H1 (cell line): ENCODE measurements around the gene NTNG2. TPM values are rescaled to one million over a fixed set of nuclear protein-coding genes. Genes with fewer than 3 reads are reported as not detected.

ENCODE experiments used
- CTCF ChIA-PET: fragments of 300-600 bp; sonication (Branson Sonifier 250); formaldehyde crosslinking; loops from one replicate; lab custom pipeline; 2021; ENCODE audit not compliant: partially characterized antibody; lab: Charles Lee
- POLR2A ChIA-PET: fragments of 300-600 bp; sonication (Branson Sonifier 250); formaldehyde crosslinking; loops from one replicate; lab custom pipeline; 2021; ENCODE audit warnings: inconsistent platforms; ENCODE audit not compliant: partially characterized antibody; lab: Charles Lee
- DNase-seq, 2 experiments: peaks; one replicate each; pipeline versions ENCODE4 v3.0.0 to v3.0.0-alpha.2; 2010 to 2022; ENCODE audit warnings: low spot score in 2 of 2, low read depth in 1 of 2, mixed read lengths in 1 of 2
- FAIRE-seq: peaks from 2 replicates; lab custom pipeline; 2011; peaks lifted over from hg19 to GRCh38; lab: Jason Lieb, UNC
- H2AFZ ChIP-seq: 2 replicates; pipeline ENCODE4 v1.8.1; 2012; ENCODE audit warnings: low read length, inconsistent platforms
- H2AK5ac ChIP-seq: 2 replicates; pipeline ENCODE4 v1.6.1; 2013; ENCODE audit warnings: low read depth, low read length
- H2BK120ac ChIP-seq: replicated peaks from 2 replicates; pipeline ENCODE3; 2013; ENCODE audit warnings: low read depth, low read length, inconsistent platforms
- H2BK12ac ChIP-seq: 2 replicates; pipeline ENCODE4 v1.6.1; 2013; ENCODE audit warnings: low read depth, low read length
- H2BK15ac ChIP-seq: 2 replicates; pipeline ENCODE4 v1.6.1; 2013; ENCODE audit warnings: low read length
- H2BK20ac ChIP-seq: 2 replicates; pipeline ENCODE4 v1.6.1; 2013; ENCODE audit warnings: low read length
- H2BK5ac ChIP-seq: 2 replicates; pipeline ENCODE4 v1.6.1; 2013; ENCODE audit warnings: low read depth, low read length
- H3K14ac ChIP-seq: 2 replicates; pipeline ENCODE4 v1.6.1; 2013; ENCODE audit warnings: inconsistent platforms; ENCODE audit not compliant: insufficient read length
- H3K18ac ChIP-seq: 2 replicates; pipeline ENCODE4 v1.6.1; 2013; ENCODE audit warnings: low read length; ENCODE audit errors: extremely low read depth
- H3K23ac ChIP-seq: 2 replicates; pipeline ENCODE4 v1.6.1; 2013; ENCODE audit warnings: inconsistent platforms; ENCODE audit not compliant: insufficient read length
- H3K23me2 ChIP-seq: 2 replicates; pipeline ENCODE4 v1.6.1; 2013; ENCODE audit warnings: low read depth, low read length
- H3K27ac ChIP-seq: 2 replicates; pipeline ENCODE4 v1.6.1; 2011; ENCODE audit warnings: low read depth, low read length, inconsistent platforms
- H3K27me3 ChIP-seq, 4 experiments: replicated peaks in 1 of 4; 1 replicate in 1 of 4; 2 replicates in 3 of 4; pipeline versions ENCODE4 v1.6.1 to v1.8.1; 2011 to 2013; ENCODE audit warnings: low read length in 3 of 4, mild to moderate bottlenecking in 3 of 4, inconsistent platforms in 2 of 4, mixed read lengths in 2 of 4, moderate library complexity in 1 of 4; ENCODE audit not compliant: control insufficient read depth in 3 of 4, insufficient read depth in 3 of 4; ENCODE audit errors: extremely low read depth in 1 of 4
- H3K36me3 ChIP-seq, 4 experiments: 2 replicates each; pipeline versions ENCODE4 v1.6.1 to v1.8.1; 2011 to 2013; ENCODE audit warnings: mild to moderate bottlenecking in 4 of 4, low read length in 3 of 4, moderate library complexity in 2 of 4, control low read depth in 1 of 4, inconsistent platforms in 1 of 4; ENCODE audit not compliant: insufficient read depth in 4 of 4, control insufficient read depth in 2 of 4
- H3K4ac ChIP-seq: replicated peaks from 2 replicates; pipeline ENCODE3; 2013; ENCODE audit warnings: low read length, low read depth, mixed read lengths, inconsistent platforms; ENCODE audit not compliant: insufficient read length
- H3K4me1 ChIP-seq, 4 experiments: replicated peaks in 1 of 4; 1 replicate in 1 of 4; 2 replicates in 3 of 4; pipeline versions ENCODE4 v1.6.1 to v1.8.1; 2011 to 2013; ENCODE audit warnings: low read length in 3 of 4, inconsistent platforms in 2 of 4, mixed read lengths in 1 of 4; ENCODE audit not compliant: insufficient read depth in 4 of 4, control insufficient read depth in 3 of 4
- H3K4me2 ChIP-seq, 2 experiments: 2 replicates each; pipeline versions ENCODE4 v1.6.1 to v1.8.1; 2011 to 2013; ENCODE audit warnings: low read depth in 2 of 2, low read length in 2 of 2, control low read depth in 1 of 2, inconsistent platforms in 1 of 2, mild to moderate bottlenecking in 1 of 2; ENCODE audit not compliant: insufficient read depth in 1 of 2
- H3K4me3 ChIP-seq, 4 experiments: fragments of 200-600, 300-600 bp in 1 of 4; sonication (generic), shearing (Covaris generic), sonication (Bioruptor Twin) in 1 of 4; 2 replicates each; pipeline versions ENCODE4 v1.5.1 to v1.8.1; 2011 to 2016; ENCODE audit warnings: low read length in 4 of 4, low read depth in 3 of 4, control low read depth in 2 of 4, inconsistent platforms in 2 of 4, mild to moderate bottlenecking in 2 of 4, mixed read lengths in 1 of 4, moderate library complexity in 1 of 4; ENCODE audit not compliant: insufficient read depth in 2 of 4; ENCODE audit errors: extremely low read depth in 1 of 4
- H3K56ac ChIP-seq: replicated peaks from 2 replicates; pipeline ENCODE3; 2013; ENCODE audit warnings: low read depth, mild to moderate bottlenecking, mixed read lengths, low read length, inconsistent platforms; ENCODE audit not compliant: insufficient read length
- H3K79me1 ChIP-seq: 2 replicates; pipeline ENCODE4 v1.6.1; 2013; ENCODE audit warnings: low read depth, low read length, control low read depth
- H3K79me2 ChIP-seq, 2 experiments: 2 replicates each; pipeline versions ENCODE4 v1.6.1 to v1.8.1; 2012 to 2013; ENCODE audit warnings: low read length in 2 of 2, mild to moderate bottlenecking in 2 of 2, inconsistent platforms in 1 of 2; ENCODE audit not compliant: insufficient read depth in 2 of 2, control insufficient read depth in 1 of 2
- H3K9ac ChIP-seq, 4 experiments: replicated peaks in 1 of 4; 1 replicate in 1 of 4; 2 replicates in 3 of 4; pipeline versions ENCODE4 v1.6.1 to v1.8.1; 2011 to 2013; ENCODE audit warnings: low read depth in 3 of 4, low read length in 3 of 4, control low read depth in 2 of 4, mild to moderate bottlenecking in 2 of 4, moderate library complexity in 2 of 4, inconsistent platforms in 1 of 4; ENCODE audit errors: extremely low read depth in 1 of 4
- H3K9me3 ChIP-seq, 2 experiments: 2 replicates each; pipeline versions ENCODE4 v1.6.1 to v1.8.1; 2012 to 2013; ENCODE audit warnings: mild to moderate bottlenecking in 2 of 2, moderate library complexity in 2 of 2, control low read depth in 1 of 2, inconsistent platforms in 1 of 2, low read depth in 1 of 2, low read length in 1 of 2, mixed read lengths in 1 of 2; ENCODE audit not compliant: insufficient read depth in 2 of 2
- H4K20me1 ChIP-seq, 2 experiments: replicated peaks in 1 of 2; 2 replicates each; pipeline versions ENCODE3 to v1.8.1; 2011 to 2013; ENCODE audit warnings: inconsistent platforms in 2 of 2, low read length in 2 of 2, mild to moderate bottlenecking in 1 of 2; ENCODE audit not compliant: insufficient read depth in 2 of 2, control insufficient read depth in 1 of 2
- H4K5ac ChIP-seq: 2 replicates; pipeline ENCODE4 v1.6.1; 2013; ENCODE audit warnings: low read length, low read depth, mixed read lengths, inconsistent platforms; ENCODE audit not compliant: insufficient read length
- H4K8ac ChIP-seq: 2 replicates; pipeline ENCODE4 v1.8.0; 2013; ENCODE audit warnings: mild to moderate bottlenecking, moderate library complexity, low read length, inconsistent platforms; ENCODE audit not compliant: insufficient read depth; ENCODE audit errors: extremely low read depth
- H4K91ac ChIP-seq: replicated peaks from 2 replicates; pipeline ENCODE3; 2013; ENCODE audit warnings: low read length, mixed read lengths, inconsistent platforms; ENCODE audit not compliant: insufficient read length
- BRCA1 ChIP-seq: IDR thresholded peaks from 2 replicates; pipeline ENCODE4 v1.6.1; 2012; ENCODE audit warnings: low read depth, low read length, improper control_type of control experiment
- CBX5 ChIP-seq: fragments of 300-800, 300-1000 bp; sonication (generic); IDR thresholded peaks from 2 replicates; pipeline ENCODE4 v1.7.1; 2016; ENCODE audit warnings: antibody characterized with exemption, low read length, low read depth
- CEBPB ChIP-seq: IDR thresholded peaks from 2 replicates; pipeline ENCODE4 v1.6.1; 2012; ENCODE audit warnings: low read depth, low read length
- CREB1 ChIP-seq: IDR thresholded peaks from 2 replicates; pipeline ENCODE4 v1.6.1; 2012; ENCODE audit warnings: inconsistent platforms
- FOSL1 ChIP-seq: IDR thresholded peaks from 2 replicates; pipeline ENCODE4 v1.6.1; 2011; ENCODE audit warnings: mild to moderate bottlenecking, low read depth, low read length, moderate library complexity; ENCODE audit not compliant: insufficient read depth
- GTF2F1 ChIP-seq: IDR thresholded peaks from 2 replicates; pipeline ENCODE4 v1.6.1; 2012; ENCODE audit warnings: low read depth, low read length, improper control_type of control experiment, borderline replicate concordance
- HDAC2 ChIP-seq, 2 experiments: fragments of 300-600 bp in 1 of 2; sonication (generic) in 1 of 2; IDR thresholded peaks; 2 replicates each; pipeline ENCODE4 v1.6.1; 2011 to 2012; ENCODE audit warnings: low read depth in 2 of 2, low read length in 2 of 2, mild to moderate bottlenecking in 2 of 2, moderate library complexity in 2 of 2, borderline replicate concordance in 1 of 2, inconsistent platforms in 1 of 2
- KDM1A ChIP-seq: fragments of 200-600, 300-600 bp; sonication (generic); IDR thresholded peaks from 2 replicates; pipeline ENCODE4 v1.7.1; 2016; ENCODE audit warnings: mild to moderate bottlenecking, low read length, borderline replicate concordance
- KDM5A ChIP-seq: fragments of 200-600 bp; IDR thresholded peaks from 2 replicates; pipeline ENCODE4 v1.7.1; 2012; ENCODE audit warnings: mild to moderate bottlenecking, low read length, inconsistent platforms, mixed read lengths
- NANOG ChIP-seq: IDR thresholded peaks from 2 replicates; pipeline ENCODE4 v1.6.1; 2011; ENCODE audit warnings: low read length, low read depth, mild to moderate bottlenecking, inconsistent platforms; ENCODE audit not compliant: insufficient read depth, poor library complexity, severe bottlenecking
- PHF8 ChIP-seq: fragments of 200-600 bp; sonication (generic); conservative IDR thresholded peaks from 2 replicates; pipeline ENCODE4 v1.7.1; 2012; ENCODE audit warnings: low read depth, mild to moderate bottlenecking, inconsistent platforms, low read length, moderate library complexity
- POLR2AphosphoS5 ChIP-seq: IDR thresholded peaks from 2 replicates; pipeline ENCODE4 v1.6.1; 2011; ENCODE audit warnings: low read depth, low read length
- SIRT6 ChIP-seq: IDR thresholded peaks from one replicate; pipeline ENCODE4 v1.7.1; 2012; ENCODE audit warnings: low read length, inconsistent platforms
- SIX5 ChIP-seq: IDR thresholded peaks from 2 replicates; pipeline ENCODE4 v1.6.1; 2011; ENCODE audit warnings: mild to moderate bottlenecking, low read depth, low read length
- SP2 ChIP-seq: IDR thresholded peaks from 2 replicates; pipeline ENCODE4 v1.6.1; 2012; ENCODE audit warnings: mild to moderate bottlenecking, low read length, inconsistent platforms
- SUZ12 ChIP-seq: fragments of 200-600 bp; sonication (generic); IDR thresholded peaks from 2 replicates; pipeline ENCODE4 v1.6.1; 2012; ENCODE audit warnings: mild to moderate bottlenecking, inconsistent platforms, low read length, moderate library complexity, mixed read lengths
- WGBS, 2 experiments: shearing (Covaris generic) in 1 of 2; methylation state at CpG; one replicate each; pipeline versions ENCODE4 v1.1.6 to v1.1.7; 2013 to 2015; ENCODE audit warnings: low lambda C conversion rate in 2 of 2, mixed read lengths in 2 of 2, inconsistent platforms in 1 of 2, low coverage in 1 of 2, missing lambda C conversion rate in 1 of 2; ENCODE audit not compliant: insufficient replicate concordance in 2 of 2, insufficient coverage in 1 of 2, insufficient read length in 1 of 2; ENCODE audit errors: extremely low coverage in 1 of 2, missing lambda C conversion rate in 1 of 2; 5-methylcytosine and 5-hydroxymethylcytosine counted together
- polyA plus RNA-seq, 7 experiments: library from polyadenylated mRNA; depleted of rRNA in 3 of 7; stranded (reverse) in 5 of 7; unstranded in 2 of 7; fragments of >200 nt in 5 of 7; fragments of 200-250 nt in 2 of 7; gene quantifications; 1 replicate in 5 of 7; 2 replicates in 1 of 7; 4 replicates in 1 of 7; pipeline versions ENCODE4 v1.2.1 to v1.2.3, GENCODE V29; 2011 to 2013; ENCODE audit warnings: missing spikeins in 2 of 7, mixed read lengths in 2 of 7
- total RNA-seq: library from RNA; stranded (reverse); fragmentation: NEBNext Ultra II Directional; extraction: Animal tissue kit (Norgen Biotek cat#: 25700); gene quantifications from 2 replicates; pipeline ENCODE4 v1.2.1, GENCODE V29; 2021

The NTNG2 gene
- total and polyA plus RNA-seq, 2 of the 8 experiments (the other 6 are each of a cell fraction or from before 2014, with no cell fraction given): 1.4 to 1.5 TPM

DNA sequence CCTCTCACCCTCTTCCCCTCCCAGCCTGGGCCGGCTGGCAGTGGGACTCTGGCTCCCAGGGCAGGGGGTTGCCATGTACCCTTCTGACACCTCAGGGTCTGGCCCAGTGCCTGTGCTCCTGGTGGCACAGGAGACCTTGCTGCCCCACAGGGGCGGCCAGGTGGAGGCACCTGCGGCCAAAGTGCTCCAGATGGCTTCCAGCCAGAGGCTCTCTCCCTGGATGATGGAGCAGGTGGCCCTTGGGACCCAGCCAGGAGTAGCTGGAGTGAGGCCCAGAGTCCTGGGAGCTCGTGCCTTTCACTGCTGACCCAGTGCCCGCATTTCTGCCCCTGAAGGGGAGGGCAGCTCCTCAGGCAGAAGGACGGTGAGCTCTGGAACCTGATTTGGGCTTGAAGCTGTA lies 87.3 kb downstream of the NTNG2 start:
- Histone ChIP-seq H3K4me3 (no peak overlapping the region), H3K9ac (no peak overlapping the region), H3K23ac (no peak overlapping the region), H2BK15ac (no peak overlapping the region), H4K8ac (no peak overlapping the region), H3K27me3 (no peaks in the 10 kb centered on the region; a peak in 2 of 7 replicates), H3K14ac (no peak overlapping the region), H3K4me1 (peaks cover 0 to 12% (median 2%) of the 10 kb centered on the region in 4 experiments; a peak in 3 of 7 replicates), H4K20me1 (no peaks in the 10 kb centered on the region), H2BK12ac (no peak overlapping the region), H3K36me3 (no peaks in the 10 kb centered on the region), H3K18ac (no peak overlapping the region), H4K5ac (no peak overlapping the region), H2AK5ac (no peak overlapping the region), H4K91ac (no peak overlapping the region), H3K23me2 (no peaks in the 10 kb centered on the region), H3K27ac (no peak overlapping the region), H2BK120ac (no peak overlapping the region), H3K56ac (no peak overlapping the region), H3K79me1 (no peaks in the 10 kb centered on the region), H3K79me2 (no peaks in the 10 kb centered on the region), H2BK5ac (no peak overlapping the region), H3K4ac (no peak overlapping the region), H2BK20ac (no peak overlapping the region), H2AFZ (no peak overlapping the region), H3K4me2 (no peak overlapping the region), H3K9me3 (peaks cover 18 to 20% of the 10 kb centered on the region in 2 experiments)
- TF ChIP-seq POLR2AphosphoS5 (no peak), SIX5 (no peak), CBX5 (no peak), PHF8 (no peak), SP2 (no peak), NANOG (no peak), BRCA1 (no peak), HDAC2 (IDR thresholded peaks at IDR 0.05; ENCODE audit: borderline replicate concordance in 1 of 2, low read depth in 2 of 2, low read length in 2 of 2) (no peak), KDM1A (no peak), GTF2F1 (no peak), CEBPB (no peak), SUZ12 (no peak), CREB1 (no peak), SIRT6 (no peak), FOSL1 (no peak), KDM5A (no peak)
- DNase-seq (no peak), FAIRE-seq (no peak)
- CTCF ChIA-PET: interaction anchor here (0.6 to 9.9 kb wide), 12 partner anchors 10 to 1518 kb away, joined by 3 to 87 read pairs (median 3); no protein-coding TSS in a partner anchor
- WGBS, 2 experiments: 83% methylated on average over 6 of the region's 6 CpGs; no CpG with 5 or more reads in 1 of the 2 experiments
- POLR2A ChIA-PET: no interaction called here
